HepG2 (cell line): ENCODE measurements around the gene WIZ. TPM values are rescaled to one million over a fixed set of nuclear protein-coding genes. Genes with fewer than 3 reads are reported as not detected.
A peak's percentile ranks its signal among the peaks of the same experiment; 100 is the strongest.

Experiments used
- AHR ChIP-seq: IDR thresholded peaks from 2 replicates; pipeline ENCODE4 v1.6.1; 2018; ENCODE audit warnings: missing genetic modification reagents, missing compliant biosample characterization
- BRF2 ChIP-seq: sonication (generic); formaldehyde crosslinking; IDR thresholded peaks from 2 replicates; pipeline ENCODE4 v1.8.1; 2022; ENCODE audit warnings: mild to moderate bottlenecking, missing genetic modification reagents
- FOXA3 ChIP-seq: IDR thresholded peaks from 2 replicates; pipeline ENCODE4 v1.6.1; 2016; ENCODE audit warnings: missing genetic modification reagents, missing compliant biosample characterization
- HNF4A ChIP-seq: sonication (generic); formaldehyde crosslinking; IDR thresholded peaks from 2 replicates; pipeline ENCODE4 v1.4.0; 2020; ENCODE audit warnings: missing genetic modification reagents
- HNF4G ChIP-seq, 2 experiments: sonication (generic) in 1 of 2; formaldehyde crosslinking in 1 of 2; IDR thresholded peaks; 2 replicates each; pipeline versions ENCODE4 v1.4.0 to v1.6.1; 2011 to 2020; ENCODE audit warnings: borderline replicate concordance in 2 of 2, low read depth in 2 of 2, mild to moderate bottlenecking in 2 of 2, low read length in 1 of 2, missing genetic modification reagents in 1 of 2, moderate library complexity in 1 of 2
- RARA ChIP-seq: IDR thresholded peaks from 2 replicates; pipeline ENCODE4 v1.6.1; 2016; ENCODE audit warnings: missing genetic modification reagents, missing compliant biosample characterization
- TARDBP ChIP-seq: sonication (generic); formaldehyde crosslinking; IDR thresholded peaks from 2 replicates; pipeline ENCODE4 v1.8.0; 2022; ENCODE audit warnings: mild to moderate bottlenecking, missing genetic modification reagents
- WIZ ChIP-seq: sonication (generic); formaldehyde crosslinking; IDR thresholded peaks from 2 replicates; pipeline ENCODE4 v1.5.1; 2020; ENCODE audit warnings: mild to moderate bottlenecking, missing genetic modification reagents
- ZHX2 ChIP-seq, 2 experiments: sonication (generic) in 1 of 2; formaldehyde crosslinking in 1 of 2; IDR thresholded peaks; 2 replicates each; pipeline versions ENCODE4 v1.6.1 to v1.9.0; 2014 to 2022; ENCODE audit warnings: antibody characterized with exemption in 1 of 2, borderline replicate concordance in 1 of 2, inconsistent platforms in 1 of 2, low read depth in 1 of 2, missing genetic modification reagents in 1 of 2
- ZNF121 ChIP-seq: sonication (generic); formaldehyde crosslinking; IDR thresholded peaks from 2 replicates; pipeline ENCODE4 v1.5.0; 2020; ENCODE audit warnings: mild to moderate bottlenecking, missing genetic modification reagents
- ZNF569 ChIP-seq: sonication (generic); formaldehyde crosslinking; IDR thresholded peaks from 2 replicates; pipeline ENCODE4 v1.5.0; 2020; ENCODE audit warnings: mild to moderate bottlenecking, missing genetic modification reagents, moderate library complexity, borderline replicate concordance
- polyA plus RNA-seq, 8 experiments: library from polyadenylated mRNA; depleted of rRNA in 3 of 8; stranded (reverse) in 7 of 8; unstranded in 1 of 8; fragments of >200 nt; fragmentation: Illumina TruSeq in 4 of 8; extraction: Trizol in 4 of 8; gene quantifications; 2 replicates each; pipeline versions ENCODE4 v1.2.1 to v1.2.3, GENCODE V29; 2011 to 2016; ENCODE audit warnings: low read depth in 4 of 8, missing spikeins in 1 of 8, mixed read lengths in 1 of 8; ENCODE audit not compliant: insufficient read depth in 1 of 8
- total RNA-seq, 5 experiments: library from RNA; depleted of rRNA; stranded (reverse); fragments of >200 nt; fragmentation: Illumina TruSeq; extraction: Trizol; gene quantifications; 2 replicates each; pipeline ENCODE4 v1.2.3, GENCODE V29; 2016; ENCODE audit warnings: low read depth in 1 of 5

Gene WIZ
- total and polyA plus RNA-seq, 2 of the 13 experiments (the other 11 are each of a cell fraction or from before 2014, with no cell fraction given), result 4.7 to 4.8 TPM

GRCh38 chr19:15394426-15394825, 55.3 kb downstream of the WIZ start (continued):
- 0 out of 2 replicates have a peak, but pooled peaks have one; percentile 12 for TF ChIP-seq RARA (CRISPR knock-in tag)
- no peak for TF ChIP-seq ZHX2 (IDR thresholded peaks at IDR 0.05; ENCODE audit: low read depth)
- no peak for TF ChIP-seq ZHX2 (CRISPR knock-in tag; IDR thresholded peaks at IDR 0.05; ENCODE audit: borderline replicate concordance)
- TF ChIP-seq BRF2 (CRISPR knock-in tag), result no peak
- TF ChIP-seq AHR (CRISPR knock-in tag), result no peak
- no peak for TF ChIP-seq WIZ (CRISPR knock-in tag)
- TF ChIP-seq ZNF121 (CRISPR knock-in tag), result peak; percentile 97
- peak; percentile 37; the same call in 1 of the 2 replicates for TF ChIP-seq HNF4A (CRISPR knock-in tag)
- TF ChIP-seq ZNF569, result no peak
- no peak for TF ChIP-seq HNF4G (IDR thresholded peaks at IDR 0.05; ENCODE audit: borderline replicate concordance, low read depth, low read length)
- TF ChIP-seq HNF4G (CRISPR knock-in tag; IDR thresholded peaks at IDR 0.05; ENCODE audit: borderline replicate concordance, low read depth), result no peak
- TF ChIP-seq FOXA3 (CRISPR knock-in tag), result no peak
- TF ChIP-seq TARDBP (CRISPR knock-in tag), result no peak
